ENCODE measurements around the gene GASK1A. TPM values are rescaled to one million over a fixed set of nuclear protein-coding genes. Genes with fewer than 3 reads are reported as not detected.

The GASK1A gene
- total RNA-seq, 1 donor from 2014 or later = 0.92 TPM

GRCh38 chr3:43006825-43007224 is 27.7 kb downstream of the GASK1A start:
- ATAC-seq (no peak), DNase-seq (ENCODE audit: missing footprints) (no peak)
- intact Hi-C loops (cut with DNase I) = no loop called here

- ATAC-seq (no peak), DNase-seq (ENCODE audit: missing footprints) (no peak)
- intact Hi-C loops (cut with DNase I) = no loop called here
Measured at GRCh38 chr3:43009547-43009946, 30.4 kb downstream of the GASK1A start.

- no peak for DNase-seq (ENCODE audit: missing footprints)
- intact Hi-C loops (cut with DNase I) = no loop called here
- no peak for ATAC-seq
Measured at GRCh38 chr3:43010638-43011037, 31.5 kb downstream of the GASK1A start.

- intact Hi-C loops (cut with DNase I) = no loop called here
- no peak for DNase-seq (ENCODE audit: missing footprints)
- no peak for ATAC-seq
Measured at GRCh38 chr3:43011638-43012037, 32.5 kb downstream of the GASK1A start.

- ATAC-seq (no peak), DNase-seq (ENCODE audit: missing footprints) (no peak)
- intact Hi-C loops (cut with DNase I) = no loop called here
Measured at GRCh38 chr3:43012174-43012573, 33.1 kb downstream of the GASK1A start.

GRCh38 chr3:43013256-43013655 is 34.1 kb downstream of the GASK1A start:
- DNase-seq (ENCODE audit: missing footprints) (no peak), ATAC-seq (no peak)
- intact Hi-C loops (cut with DNase I) = no loop called here

- DNase-seq (ENCODE audit: missing footprints) (no peak), ATAC-seq (no peak)
- intact Hi-C loops (cut with DNase I) = no loop called here
Measured at GRCh38 chr3:43013743-43014155, 34.6 kb downstream of the GASK1A start.

- DNase-seq (ENCODE audit: missing footprints) (no peak), ATAC-seq (no peak)
- intact Hi-C loops (cut with DNase I) = no loop called here
Measured at GRCh38 chr3:43014241-43014640, 35.1 kb downstream of the GASK1A start.

- intact Hi-C loops (cut with DNase I) = no loop called here
- DNase-seq (ENCODE audit: missing footprints) = no peak
- no peak for ATAC-seq
Measured at GRCh38 chr3:43014956-43015355, 35.8 kb downstream of the GASK1A start.

- DNase-seq (ENCODE audit: missing footprints) (no peak), ATAC-seq (no peak)
- intact Hi-C loops (cut with DNase I) = no loop called here
Measured at GRCh38 chr3:43015572-43015971, 36.5 kb downstream of the GASK1A start.

GRCh38 chr3:43015991-43016865 is 37.1 kb downstream of the GASK1A start:
- intact Hi-C loops (cut with DNase I) = no loop called here
- DNase-seq (ENCODE audit: missing footprints) (no peak), ATAC-seq (no peak)

- ATAC-seq = no peak
- no peak for DNase-seq (ENCODE audit: missing footprints)
- intact Hi-C loops (cut with DNase I) = no loop called here
Measured at GRCh38 chr3:43017004-43017403, 37.9 kb downstream of the GASK1A start.

GRCh38 chr3:43017593-43018195 is 38.6 kb downstream of the GASK1A start:
- intact Hi-C loops (cut with DNase I) = no loop called here
- ATAC-seq (no peak), DNase-seq (ENCODE audit: missing footprints) (no peak)

- ATAC-seq (no peak), DNase-seq (ENCODE audit: missing footprints) (no peak)
- intact Hi-C loops (cut with DNase I) = no loop called here
Measured at GRCh38 chr3:43018246-43018645, 39.1 kb downstream of the GASK1A start.

- intact Hi-C loops (cut with DNase I) = no loop called here
- ATAC-seq = no peak
- no peak for DNase-seq (ENCODE audit: missing footprints)
Measured at GRCh38 chr3:43019006-43019809, 40.1 kb downstream of the GASK1A start.

- intact Hi-C loops (cut with DNase I) = no loop called here
- DNase-seq (ENCODE audit: missing footprints) (no peak), ATAC-seq (no peak)
Measured at GRCh38 chr3:43019826-43020225, 40.7 kb downstream of the GASK1A start.

GRCh38 chr3:43021186-43021585 is 42.1 kb downstream of the GASK1A start:
- ATAC-seq (no peak), DNase-seq (ENCODE audit: missing footprints) (no peak)
- intact Hi-C loops (cut with DNase I) = no loop called here

- ATAC-seq (no peak), DNase-seq (ENCODE audit: missing footprints) (no peak)
- intact Hi-C loops (cut with DNase I) = no loop called here
Measured at GRCh38 chr3:43022121-43022520, 43.0 kb downstream of the GASK1A start.

GRCh38 chr3:43023066-43023465 is 44.0 kb downstream of the GASK1A start:
- intact Hi-C loops (cut with DNase I) = no loop called here
- DNase-seq (ENCODE audit: missing footprints) = no peak

GRCh38 chr3:43023746-43024145 is 44.6 kb downstream of the GASK1A start:
- intact Hi-C loops (cut with DNase I) = no loop called here
- ATAC-seq = no peak
- no peak for DNase-seq (ENCODE audit: missing footprints)

More at GRCh38 chr3:43023066-43023465, 44.0 kb downstream of the GASK1A start:
- ATAC-seq = no peak

Measured in Right ventricle myocardium inferior (tissue), 1 donor.